H9 (cell line): Measurements from ENCODE around the gene FAM221B. TPM values are rescaled to one million over a fixed set of nuclear protein-coding genes. Genes with fewer than 3 reads are reported as not detected.

Experiments used
- DNase-seq: peaks from one replicate; pipeline ENCODE4 v3.0.0-alpha.2; 2017
- H2AFZ ChIP-seq: one replicate; pipeline ENCODE4 v1.6.1; 2013; ENCODE audit warnings: mild to moderate bottlenecking, low read length, control low read depth, moderate library complexity
- H2AK5ac ChIP-seq: 2 replicates; pipeline ENCODE4 v1.6.1; 2013; ENCODE audit warnings: low read length, control low read depth, mixed read lengths; ENCODE audit not compliant: insufficient read length
- H2BK120ac ChIP-seq: one replicate; pipeline ENCODE4 v1.6.1; 2013; ENCODE audit warnings: low read depth, mild to moderate bottlenecking, low read length, control low read depth, inconsistent platforms; ENCODE audit not compliant: poor library complexity, severe bottlenecking
- H2BK12ac ChIP-seq: 2 replicates; pipeline ENCODE4 v1.6.1; 2013; ENCODE audit warnings: low read length, control low read depth, mixed read lengths, low read depth; ENCODE audit not compliant: insufficient read length
- H2BK15ac ChIP-seq: 2 replicates; pipeline ENCODE4 v1.6.1; 2013; ENCODE audit warnings: low read depth, low read length, control low read depth
- H2BK20ac ChIP-seq: one replicate; pipeline ENCODE4 v1.6.1; 2013; ENCODE audit warnings: low read depth, mild to moderate bottlenecking, low read length, control low read depth, inconsistent platforms; ENCODE audit not compliant: poor library complexity, severe bottlenecking
- H2BK5ac ChIP-seq: 2 replicates; pipeline ENCODE4 v1.6.1; 2013; ENCODE audit warnings: low read length, control low read depth, mixed read lengths; ENCODE audit not compliant: insufficient read length
- H3K14ac ChIP-seq: 2 replicates; pipeline ENCODE4 v1.6.1; 2013; ENCODE audit warnings: low read length, control low read depth; ENCODE audit not compliant: insufficient read depth
- H3K18ac ChIP-seq: 2 replicates; pipeline ENCODE4 v1.6.1; 2013; ENCODE audit warnings: low read depth, mild to moderate bottlenecking, mixed read lengths, low read length, control low read depth; ENCODE audit not compliant: insufficient read length
- H3K23ac ChIP-seq: 2 replicates; pipeline ENCODE4 v1.6.1; 2013; ENCODE audit warnings: low read length, control low read depth, mixed read lengths, low read depth; ENCODE audit not compliant: insufficient read length
- H3K23me2 ChIP-seq: 2 replicates; pipeline ENCODE4 v1.6.1; 2013; ENCODE audit warnings: low read depth, mild to moderate bottlenecking, mixed read lengths, low read length, control low read depth; ENCODE audit not compliant: insufficient read length, poor library complexity, severe bottlenecking
- H3K27ac ChIP-seq: 2 replicates; pipeline ENCODE4 v1.5.1; 2013; ENCODE audit warnings: low read length, control low read depth, mixed read lengths, low read depth; ENCODE audit not compliant: insufficient read length
- H3K27me3 ChIP-seq: 2 replicates; pipeline ENCODE4 v1.6.1; 2013; ENCODE audit warnings: low read length, control low read depth, inconsistent platforms; ENCODE audit not compliant: insufficient read depth
- H3K4ac ChIP-seq: 2 replicates; pipeline ENCODE4 v1.6.1; 2013; ENCODE audit warnings: low read depth, mild to moderate bottlenecking, control low read depth, inconsistent platforms, low read length, moderate library complexity
- H3K4me1 ChIP-seq: 2 replicates; pipeline ENCODE4 v1.6.1; 2013; ENCODE audit warnings: low read length, control low read depth, inconsistent platforms; ENCODE audit not compliant: insufficient read depth
- H3K4me2 ChIP-seq: 2 replicates; pipeline ENCODE4 v1.6.1; 2013; ENCODE audit warnings: low read length, control low read depth, mixed read lengths; ENCODE audit not compliant: insufficient read length, insufficient read depth
- H3K56ac ChIP-seq: 2 replicates; pipeline ENCODE4 v1.6.1; 2013; ENCODE audit warnings: low read depth, mild to moderate bottlenecking, mixed read lengths, low read length, control low read depth; ENCODE audit not compliant: insufficient read length
- H3K79me1 ChIP-seq: 2 replicates; pipeline ENCODE4 v1.6.1; 2013; ENCODE audit warnings: low read depth, mild to moderate bottlenecking, moderate library complexity, low read length, control low read depth, inconsistent platforms; ENCODE audit not compliant: insufficient read depth, poor library complexity, severe bottlenecking
- H3K79me2 ChIP-seq: 2 replicates; pipeline ENCODE4 v1.6.1; 2013; ENCODE audit warnings: low read length, control low read depth, inconsistent platforms; ENCODE audit not compliant: insufficient read depth
- H3K9ac ChIP-seq: 2 replicates; pipeline ENCODE4 v1.6.1; 2013; ENCODE audit warnings: low read length, control low read depth, mixed read lengths; ENCODE audit not compliant: insufficient read length; ENCODE audit errors: extremely low read depth
- H3K9me3 ChIP-seq: one replicate; pipeline ENCODE4 v1.6.1; 2013; ENCODE audit warnings: low read depth, low read length, inconsistent platforms; ENCODE audit not compliant: control insufficient read depth
- H3T11ph ChIP-seq: one replicate; pipeline ENCODE4 v1.6.1; 2013; ENCODE audit warnings: mild to moderate bottlenecking, low read length, control low read depth, inconsistent platforms
- H4K20me1 ChIP-seq: one replicate; pipeline ENCODE4 v1.6.1; 2013; ENCODE audit not compliant: control insufficient read depth, insufficient read length, insufficient read depth
- H4K5ac ChIP-seq: 2 replicates; pipeline ENCODE4 v1.6.1; 2013; ENCODE audit warnings: low read depth, mild to moderate bottlenecking, mixed read lengths, low read length, control low read depth; ENCODE audit not compliant: insufficient read length
- H4K8ac ChIP-seq: replicated peaks from 2 replicates; pipeline ENCODE4 v1.6.1; 2013; ENCODE audit warnings: low read length, control low read depth, mixed read lengths, low read depth; ENCODE audit not compliant: insufficient read length
- H4K91ac ChIP-seq: 2 replicates; pipeline ENCODE4 v1.6.1; 2013; ENCODE audit warnings: low read depth, mild to moderate bottlenecking, moderate library complexity, mixed read lengths, low read length, control low read depth; ENCODE audit not compliant: insufficient read length
- H3K27ac Mint-ChIP-seq, 3 experiments: 2 replicates in 2 of 3; 3 replicates in 1 of 3; pipeline ENCODE4 v1.8.0; 2020 to 2021; ENCODE audit warnings: mixed read lengths in 3 of 3, mild to moderate bottlenecking in 1 of 3, moderate library complexity in 1 of 3
- H3K27me3 Mint-ChIP-seq: 2 replicates; pipeline ENCODE4 v1.8.0; 2021; ENCODE audit warnings: low read depth, mild to moderate bottlenecking, moderate library complexity, mixed read lengths
- H3K36me3 Mint-ChIP-seq, 3 experiments: 2 replicates in 2 of 3; 3 replicates in 1 of 3; pipeline ENCODE4 v1.8.0; 2020 to 2021; ENCODE audit warnings: low read depth in 3 of 3, mixed read lengths in 3 of 3; ENCODE audit not compliant: insufficient read depth in 1 of 3
- H3K4me1 Mint-ChIP-seq, 2 experiments: 2 replicates each; pipeline ENCODE4 v1.8.0; 2020; ENCODE audit warnings: mixed read lengths in 2 of 2
- H3K4me3 Mint-ChIP-seq, 2 experiments: 2 replicates in 1 of 2; 3 replicates in 1 of 2; pipeline ENCODE4 v1.8.0; 2020 to 2021; ENCODE audit warnings: mild to moderate bottlenecking in 2 of 2, mixed read lengths in 2 of 2, moderate library complexity in 1 of 2
- H3K9me3 Mint-ChIP-seq, 2 experiments: 2 replicates in 1 of 2; 3 replicates in 1 of 2; pipeline ENCODE4 v1.8.0; 2020; ENCODE audit warnings: mild to moderate bottlenecking in 2 of 2, mixed read lengths in 2 of 2, moderate library complexity in 1 of 2
- WGBS: extraction: QIAGEN DNeasy Blood & Tissue Kit; methylation state at CpG from one replicate; pipeline ENCODE4 v1.1.7; 2013; ENCODE audit warnings: missing lambda C conversion rate, low lambda C conversion rate, mixed read lengths; ENCODE audit not compliant: insufficient read length; ENCODE audit errors: extremely low coverage; 5-methylcytosine and 5-hydroxymethylcytosine counted together
- total RNA-seq: library from RNA; stranded (reverse); gene quantifications from 2 replicates; pipeline ENCODE4 v1.2.1, GENCODE V29; 2021
- TF ChIP-seq, protein P1 (sequence below): fragments of 200-600 bp; sonication (generic); conservative IDR thresholded peaks from 3 replicates; pipeline ENCODE4 v1.8.0; 2021; ENCODE audit warnings: antibody characterized with exemption, mild to moderate bottlenecking

The FAM221B gene
- total RNA-seq, 1 experiment from 2014 or later, result not detected

DNA sequence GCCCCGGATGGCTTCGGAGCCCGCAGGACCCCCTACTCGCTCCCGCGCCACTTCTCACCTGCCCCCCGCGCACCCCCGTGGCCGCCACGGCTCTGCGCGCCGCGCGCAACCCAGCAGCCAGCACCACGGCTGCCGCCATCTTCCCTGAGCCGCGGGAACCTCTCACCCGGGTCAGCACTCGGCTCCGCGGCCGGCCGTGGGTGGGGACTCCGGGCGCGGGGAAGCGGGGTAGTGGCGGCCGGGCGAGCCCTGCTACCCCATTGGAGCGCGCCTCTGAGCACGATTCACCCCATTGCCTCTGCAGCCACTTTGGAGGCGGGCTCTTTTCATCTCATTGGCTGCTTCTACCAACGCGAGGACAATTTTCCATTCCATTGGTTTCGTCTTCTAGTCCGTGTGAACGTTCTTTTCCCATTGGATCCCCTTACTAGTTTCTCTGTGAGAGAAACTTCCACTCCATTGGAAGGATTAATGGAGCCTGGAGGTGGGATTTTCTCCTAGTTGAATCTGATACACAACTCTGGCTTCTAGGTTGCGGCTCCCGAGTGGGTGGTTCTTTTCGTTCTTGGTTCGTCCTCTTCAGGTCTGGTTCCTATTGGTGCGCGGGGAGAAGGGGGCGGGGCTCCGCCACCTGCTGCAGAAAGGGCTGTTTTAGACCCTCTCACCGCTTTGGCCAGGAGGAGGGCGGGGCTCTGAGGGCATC is 13.5 kb downstream of the FAM221B start, which contains the start of gene HINT2:
HINT2 (minus strand) TSS at position 202 of the 703 bp plus-strand sequence; CDS start at position 139, 63 bp downstream.
- Histone ChIP-seq H4K91ac (no peak within 1 kb of the TSS), H2AFZ (peak within 1 kb of the TSS; percentile 4), H2BK5ac (no peak within 1 kb of the TSS), H3K4me2 (peak within 1 kb of the TSS; percentile 55), H3K79me1 (no peaks in the 10 kb centered on the region), H2BK20ac (no peak within 1 kb of the TSS), H3K9me3 (no peaks in the 10 kb centered on the region), H3K4ac (no peak within 1 kb of the TSS; the same call in 1 of the 2 replicates), H3T11ph (peak within 1 kb of the TSS; percentile 2), H3K27ac (peak within 1 kb of the TSS; percentile 58), H3K23me2 (peaks cover 9% of the 10 kb centered on the region), H2BK15ac (no peak within 1 kb of the TSS), H3K14ac (peak within 1 kb of the TSS; percentile 84), H3K56ac (no peak within 1 kb of the TSS), H3K4me1 (no peaks in the 10 kb centered on the region), H2BK120ac (peak within 1 kb of the TSS; percentile 24), H3K27me3 (no peaks in the 10 kb centered on the region), H3K79me2 (no peaks in the 10 kb centered on the region), H4K20me1 (no peaks in the 10 kb centered on the region), H3K18ac (peak within 1 kb of the TSS; percentile 86), H3K23ac (no peak within 1 kb of the TSS), H4K8ac (no peak within 1 kb of the TSS), H4K5ac (no peak within 1 kb of the TSS), H3K9ac (peak within 1 kb of the TSS; percentile 73), H2BK12ac (no peak within 1 kb of the TSS), H2AK5ac (no peak within 1 kb of the TSS)
- peaks cover 0 to 8% (median 5%) of the 10 kb centered on the region in 3 experiments; a peak in 4 of 7 replicates for H3K36me3 Mint-ChIP-seq
- H3K4me3 Mint-ChIP-seq, result peak within 1 kb of the TSS; percentile 84 to 92
- no CpG with 5 or more reads among the region's 52 CpGs for WGBS
- H3K9me3 Mint-ChIP-seq, result no peaks in the 10 kb centered on the region; a peak in 1 of 5 replicates
- peak within 1 kb of the TSS; percentile 96 to 99 (median 98) for H3K27ac Mint-ChIP-seq
- peaks cover 12% of the 10 kb centered on the region for H3K27me3 Mint-ChIP-seq
- DNase-seq, result peak; percentile 99
- TF ChIP-seq, protein P1, sequence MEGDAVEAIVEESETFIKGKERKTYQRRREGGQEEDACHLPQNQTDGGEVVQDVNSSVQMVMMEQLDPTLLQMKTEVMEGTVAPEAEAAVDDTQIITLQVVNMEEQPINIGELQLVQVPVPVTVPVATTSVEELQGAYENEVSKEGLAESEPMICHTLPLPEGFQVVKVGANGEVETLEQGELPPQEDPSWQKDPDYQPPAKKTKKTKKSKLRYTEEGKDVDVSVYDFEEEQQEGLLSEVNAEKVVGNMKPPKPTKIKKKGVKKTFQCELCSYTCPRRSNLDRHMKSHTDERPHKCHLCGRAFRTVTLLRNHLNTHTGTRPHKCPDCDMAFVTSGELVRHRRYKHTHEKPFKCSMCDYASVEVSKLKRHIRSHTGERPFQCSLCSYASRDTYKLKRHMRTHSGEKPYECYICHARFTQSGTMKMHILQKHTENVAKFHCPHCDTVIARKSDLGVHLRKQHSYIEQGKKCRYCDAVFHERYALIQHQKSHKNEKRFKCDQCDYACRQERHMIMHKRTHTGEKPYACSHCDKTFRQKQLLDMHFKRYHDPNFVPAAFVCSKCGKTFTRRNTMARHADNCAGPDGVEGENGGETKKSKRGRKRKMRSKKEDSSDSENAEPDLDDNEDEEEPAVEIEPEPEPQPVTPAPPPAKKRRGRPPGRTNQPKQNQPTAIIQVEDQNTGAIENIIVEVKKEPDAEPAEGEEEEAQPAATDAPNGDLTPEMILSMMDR, result no peak; the same call in 2 of the 3 replicates
- peaks cover 20 to 21% of the 10 kb centered on the region in 2 experiments for H3K4me1 Mint-ChIP-seq
